ENCODE data around the gene SUCLG2. TPM values are rescaled to one million over a fixed set of nuclear protein-coding genes. Genes with fewer than 3 reads are reported as not detected.
"Not testable (repeated sequence)": the region's sequence is repeated elsewhere in the genome, so short reads cannot be mapped to it uniquely, and the experiment has no call there.

The SUCLG2 gene
- total RNA-seq, 1 donor from 2014 or later, result 29.5 TPM

DNA sequence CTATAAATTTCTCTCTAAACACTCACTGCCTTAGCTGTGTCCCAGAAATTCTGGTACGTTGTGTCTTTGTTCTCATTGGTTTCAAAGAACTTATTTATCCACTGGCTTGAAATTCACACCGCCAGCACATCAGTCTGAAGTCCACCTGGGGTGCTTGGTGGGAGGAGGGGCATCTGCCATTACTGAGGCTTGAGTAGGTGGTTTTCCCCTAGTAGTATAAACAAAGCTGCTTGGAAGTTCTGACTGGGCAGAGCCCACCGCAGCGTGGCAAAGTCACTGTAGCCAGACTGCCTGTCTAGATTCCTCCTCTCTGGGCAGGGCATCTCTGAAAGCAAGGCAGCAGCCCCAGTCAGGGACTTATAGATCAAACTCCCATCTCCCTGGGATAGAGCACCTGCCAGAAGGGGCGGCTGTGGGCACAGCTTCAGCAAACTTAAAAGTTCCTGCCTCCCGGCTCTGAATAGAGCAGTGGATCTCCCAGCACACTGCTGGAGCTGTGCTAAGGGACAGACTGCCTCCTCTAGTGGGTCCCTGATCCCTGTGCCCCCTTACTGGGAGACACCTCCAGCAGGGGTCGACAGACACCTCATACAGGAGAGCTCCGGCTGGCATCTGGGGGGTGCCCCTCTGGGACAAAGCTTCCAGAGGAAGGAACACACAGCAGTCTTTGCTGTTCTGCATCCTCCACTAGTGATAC lies 114.1 kb downstream of the SUCLG2 start:
- no peak overlapping the region for H3K4me3 ChIP-seq
- TF ChIP-seq POLR2AphosphoS5 (IDR thresholded peaks at IDR 0.05; ENCODE audit: insufficient read depth in 1 of 2, low read depth in 1 of 2) (no peak), POLR2A (IDR thresholded peaks at IDR 0.05) (no peak)
- TF ChIP-seq, protein P1, sequence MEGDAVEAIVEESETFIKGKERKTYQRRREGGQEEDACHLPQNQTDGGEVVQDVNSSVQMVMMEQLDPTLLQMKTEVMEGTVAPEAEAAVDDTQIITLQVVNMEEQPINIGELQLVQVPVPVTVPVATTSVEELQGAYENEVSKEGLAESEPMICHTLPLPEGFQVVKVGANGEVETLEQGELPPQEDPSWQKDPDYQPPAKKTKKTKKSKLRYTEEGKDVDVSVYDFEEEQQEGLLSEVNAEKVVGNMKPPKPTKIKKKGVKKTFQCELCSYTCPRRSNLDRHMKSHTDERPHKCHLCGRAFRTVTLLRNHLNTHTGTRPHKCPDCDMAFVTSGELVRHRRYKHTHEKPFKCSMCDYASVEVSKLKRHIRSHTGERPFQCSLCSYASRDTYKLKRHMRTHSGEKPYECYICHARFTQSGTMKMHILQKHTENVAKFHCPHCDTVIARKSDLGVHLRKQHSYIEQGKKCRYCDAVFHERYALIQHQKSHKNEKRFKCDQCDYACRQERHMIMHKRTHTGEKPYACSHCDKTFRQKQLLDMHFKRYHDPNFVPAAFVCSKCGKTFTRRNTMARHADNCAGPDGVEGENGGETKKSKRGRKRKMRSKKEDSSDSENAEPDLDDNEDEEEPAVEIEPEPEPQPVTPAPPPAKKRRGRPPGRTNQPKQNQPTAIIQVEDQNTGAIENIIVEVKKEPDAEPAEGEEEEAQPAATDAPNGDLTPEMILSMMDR (IDR thresholded peaks at IDR 0.05), result no peak
- no peaks in the 10 kb centered on the region for H3K36me3 ChIP-seq
- intact Hi-C loops (cut with DNase I), result no loop called here
- H3K27me3 ChIP-seq, result no peaks in the 10 kb centered on the region
- no peak overlapping the region for H3K27ac ChIP-seq
- no peak for DNase-seq (ENCODE audit: extremely low spot score in 2 of 2)
- H3K9me3 ChIP-seq, result no peaks in the 10 kb centered on the region
- H3K4me1 ChIP-seq, result no peaks in the 10 kb centered on the region

DNA sequence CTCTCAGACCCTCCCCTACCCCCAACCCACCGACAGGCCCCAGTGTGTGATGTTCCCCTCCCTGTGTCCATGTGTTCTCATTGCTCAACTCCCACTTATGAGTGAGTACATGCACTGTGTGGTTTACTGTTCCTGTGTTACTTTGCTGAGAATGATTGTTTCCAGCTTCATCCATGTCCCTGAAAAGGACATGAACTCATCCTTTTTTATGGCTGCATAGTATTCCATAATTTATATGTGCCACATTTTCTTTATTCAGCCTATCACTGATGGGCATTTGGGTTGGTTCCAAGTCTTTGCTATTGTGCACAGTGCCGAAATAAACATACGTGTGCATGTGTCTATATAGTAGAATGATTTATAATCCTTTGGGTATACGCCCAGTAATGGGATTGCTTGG lies 117.2 kb downstream of the SUCLG2 start:
- not testable (repeated sequence) for H3K9me3 ChIP-seq; H3K4me1 ChIP-seq; H3K27me3 ChIP-seq; DNase-seq (ENCODE audit: extremely low spot score in 2 of 2); H3K36me3 ChIP-seq; H3K4me3 ChIP-seq; H3K27ac ChIP-seq
- intact Hi-C loops (cut with DNase I), result loop anchor here (2.0 kb wide), 1 partner anchor 58 kb away; no protein-coding TSS in a partner anchor

DNA sequence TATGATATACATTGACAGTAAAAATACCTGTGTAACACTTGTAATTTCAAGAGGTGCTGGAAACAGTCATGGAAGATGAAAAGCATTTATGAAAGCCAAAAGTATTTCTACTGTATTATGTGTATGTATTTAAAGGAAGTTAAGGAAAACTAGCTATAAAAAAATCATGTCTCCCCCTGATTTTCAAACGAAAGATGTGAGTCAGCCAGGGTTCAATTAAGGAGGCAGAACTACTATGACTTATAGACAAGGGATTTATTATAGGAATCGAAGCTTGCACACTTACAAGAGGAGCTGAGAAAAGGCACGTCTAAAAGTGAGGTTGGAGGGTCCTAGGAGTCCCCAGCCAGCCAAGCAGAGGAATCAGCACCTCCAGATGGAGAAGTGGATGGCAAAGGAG lies 119.4 kb downstream of the SUCLG2 start:
- no peak overlapping the region for H3K27ac ChIP-seq
- intact Hi-C loops (cut with DNase I), result no loop called here
- DNase-seq (ENCODE audit: extremely low spot score in 2 of 2), result no peak
- no peaks in the 10 kb centered on the region for H3K4me1 ChIP-seq
- H3K4me3 ChIP-seq, result no peak overlapping the region
- no peaks in the 10 kb centered on the region for H3K27me3 ChIP-seq
- H3K9me3 ChIP-seq, result no peaks in the 10 kb centered on the region
- H3K36me3 ChIP-seq, result no peaks in the 10 kb centered on the region
- TF ChIP-seq, protein P1 (IDR thresholded peaks at IDR 0.05), result no peak
- TF ChIP-seq POLR2A (IDR thresholded peaks at IDR 0.05), result no peak
- no peak for TF ChIP-seq POLR2AphosphoS5 (IDR thresholded peaks at IDR 0.05; ENCODE audit: insufficient read depth in 1 of 2, low read depth in 1 of 2)

DNA sequence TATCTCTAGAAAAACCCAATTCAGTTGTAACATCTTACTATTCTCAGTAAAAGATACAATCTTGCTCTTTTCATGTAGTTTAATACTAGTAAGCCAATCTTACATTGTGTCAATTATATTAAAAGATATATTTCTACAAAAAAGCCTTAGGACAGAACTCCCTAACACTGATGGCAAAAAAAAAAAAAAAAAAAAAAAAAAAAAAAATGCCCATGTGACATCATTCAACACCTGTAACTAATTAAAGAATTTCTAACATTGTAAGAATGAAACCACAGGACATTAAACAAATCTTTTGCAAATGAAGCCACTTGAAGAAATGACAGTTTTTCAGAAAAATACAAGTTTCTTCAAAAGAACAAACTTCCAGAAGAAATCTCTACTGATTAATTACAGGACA lies 119.8 kb downstream of the SUCLG2 start:
- no peaks in the 10 kb centered on the region for H3K9me3 ChIP-seq
- no peak overlapping the region for H3K4me3 ChIP-seq
- H3K27me3 ChIP-seq, result no peaks in the 10 kb centered on the region
- H3K4me1 ChIP-seq, result no peaks in the 10 kb centered on the region
- DNase-seq (ENCODE audit: extremely low spot score in 2 of 2), result no peak
- no peak overlapping the region for H3K27ac ChIP-seq
- no peaks in the 10 kb centered on the region for H3K36me3 ChIP-seq
- no peak for TF ChIP-seq POLR2A (IDR thresholded peaks at IDR 0.05)
- no peak for TF ChIP-seq POLR2AphosphoS5 (IDR thresholded peaks at IDR 0.05; ENCODE audit: insufficient read depth in 1 of 2, low read depth in 1 of 2)
- TF ChIP-seq, protein P1 (IDR thresholded peaks at IDR 0.05), result no peak
- intact Hi-C loops (cut with DNase I), result no loop called here

DNA sequence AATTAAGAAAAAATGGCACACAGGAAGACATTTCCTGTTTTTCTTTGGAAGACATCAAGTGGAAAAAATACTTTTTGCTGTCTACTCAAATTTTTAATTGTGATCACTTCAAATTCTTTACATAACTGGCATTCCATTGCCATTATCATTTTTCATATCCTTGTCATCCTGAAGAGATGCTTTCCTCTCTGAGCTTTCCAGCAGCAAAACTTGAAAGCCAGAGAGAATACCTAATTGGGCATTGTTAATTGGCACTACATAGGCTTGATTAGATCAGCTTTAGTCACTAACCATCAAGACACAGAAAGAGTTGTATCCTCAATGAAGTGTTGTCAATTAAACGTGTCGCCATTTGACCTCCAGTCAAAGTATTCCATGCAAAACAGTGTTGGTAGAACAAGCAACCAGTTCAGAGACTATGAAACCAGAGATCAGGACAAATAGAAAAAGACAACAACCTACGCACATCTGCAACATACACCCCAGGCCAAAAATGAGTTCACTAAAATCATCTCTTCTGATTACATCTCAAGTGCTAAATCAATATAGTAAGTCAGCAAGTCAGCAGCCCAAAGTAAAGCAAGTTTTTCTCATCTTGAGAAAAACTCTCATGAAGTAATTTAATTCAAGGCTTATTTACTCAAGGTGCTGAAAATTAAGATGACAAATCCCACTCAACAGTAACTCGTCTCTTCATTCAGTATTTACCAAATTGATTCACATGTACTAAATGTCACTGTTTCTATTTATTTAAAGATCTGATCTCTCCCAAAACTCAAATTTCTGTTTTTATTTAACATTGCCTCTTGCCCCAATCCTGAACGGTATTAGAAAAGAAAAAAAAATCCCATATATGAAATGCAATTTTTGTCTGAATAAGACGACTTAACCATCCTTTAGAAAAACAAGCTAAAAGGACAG lies 123.0 kb downstream of the SUCLG2 start:
- Histone ChIP-seq H3K27ac (no peak overlapping the region), H3K4me3 (no peak overlapping the region), H3K9me3 (no peaks in the 10 kb centered on the region), H3K27me3 (no peaks in the 10 kb centered on the region), H3K36me3 (peaks cover 0 to 11% of the 10 kb centered on the region in 2 donors), H3K4me1 (no peaks in the 10 kb centered on the region)
- intact Hi-C loops (cut with DNase I), result no loop called here
- no peak for DNase-seq (ENCODE audit: extremely low spot score in 2 of 2)
- TF ChIP-seq POLR2A (IDR thresholded peaks at IDR 0.05) (no peak), POLR2AphosphoS5 (IDR thresholded peaks at IDR 0.05; ENCODE audit: insufficient read depth in 1 of 2, low read depth in 1 of 2) (no peak)
- TF ChIP-seq, protein P1 (IDR thresholded peaks at IDR 0.05), result no peak
